DLD1 (cell line): ENCODE data around the gene ZBTB33.

Experiments used
- in situ Hi-C: cut with HindIII; loops from 2 replicates; pipeline ENCODE4 v1.10.0; 2017; ENCODE audit warnings: low sequenced_read_pairs

Gene ZBTB33

GRCh38 chrX:120250522-120251271 is at the start of gene ZBTB33:
Gene ZBTB33, plus strand, starts transcription at chrX:120250812. Its CDS starts 2,604 bp downstream, at chrX:120253416.
- in situ Hi-C loops: no loop called here

GRCh38 chrX:120200851-120201250 is 49.8 kb upstream of the ZBTB33 start:
- in situ Hi-C loops: no loop called here

GRCh38 chrX:120205816-120206753 is 44.5 kb upstream of the ZBTB33 start:
- in situ Hi-C loops: no loop called here

GRCh38 chrX:120207009-120207605 is 43.5 kb upstream of the ZBTB33 start:
- in situ Hi-C loops: no loop called here

GRCh38 chrX:120213438-120214265 is 37.0 kb upstream of the ZBTB33 start:
- in situ Hi-C loops: no loop called here

- in situ Hi-C loops: no loop called here
Observed at GRCh38 chrX:120223374-120223773, 27.2 kb upstream of the ZBTB33 start.

- in situ Hi-C loops: no loop called here
Observed at GRCh38 chrX:120224388-120224787, 26.2 kb upstream of the ZBTB33 start.

GRCh38 chrX:120228187-120228908 is 22.3 kb upstream of the ZBTB33 start:
- in situ Hi-C loops: no loop called here

- in situ Hi-C loops: no loop called here
Observed at GRCh38 chrX:120235284-120235683, 15.3 kb upstream of the ZBTB33 start.

- in situ Hi-C loops: no loop called here
Observed at GRCh38 chrX:120236687-120237479, 13.7 kb upstream of the ZBTB33 start.

- in situ Hi-C loops: no loop called here
Observed at GRCh38 chrX:120238933-120239332, 11.7 kb upstream of the ZBTB33 start.

- in situ Hi-C loops: no loop called here
Observed at GRCh38 chrX:120242813-120243212, 7.8 kb upstream of the ZBTB33 start.

GRCh38 chrX:120244395-120244734 is 6.2 kb upstream of the ZBTB33 start:
- in situ Hi-C loops: no loop called here

GRCh38 chrX:120244735-120245498 is 5.7 kb upstream of the ZBTB33 start:
- in situ Hi-C loops: no loop called here

GRCh38 chrX:120251471-120252011 is 929 bp downstream of the ZBTB33 start:
- in situ Hi-C loops: no loop called here

GRCh38 chrX:120253784-120254183 is 3.2 kb downstream of the ZBTB33 start:
- in situ Hi-C loops: no loop called here

- in situ Hi-C loops: no loop called here
Observed at GRCh38 chrX:120260369-120260768, 9.8 kb downstream of the ZBTB33 start.
